HEK293 (cell line): Measurements from ENCODE around the gene VAV3.
A peak's percentile ranks its signal among the peaks of the same experiment; 100 is the strongest.

Experiments
- BCL6B ChIP-seq: fragments of 450-650 bp; formaldehyde crosslinking; IDR thresholded peaks from 2 replicates; pipeline ENCODE4 v1.5.1; 2017; ENCODE audit warnings: missing biosample characterization, missing genetic modification characterization
- CTCF ChIP-seq: fragments of 450-650 bp; formaldehyde crosslinking; IDR thresholded peaks from 2 replicates; pipeline ENCODE4 v1.5.1; 2016; ENCODE audit warnings: missing biosample characterization, missing genetic modification characterization
- EGR2 ChIP-seq: fragments of 450-650 bp; formaldehyde crosslinking; IDR thresholded peaks from 2 replicates; pipeline ENCODE4 v1.5.1; 2016; ENCODE audit warnings: low read depth, missing biosample characterization, missing genetic modification characterization
- FEZF1 ChIP-seq: fragments of 450-650 bp; formaldehyde crosslinking; IDR thresholded peaks from 2 replicates; pipeline ENCODE4 v1.5.1; 2016; ENCODE audit warnings: missing biosample characterization, missing genetic modification characterization
- GLIS2 ChIP-seq: fragments of 450-650 bp; formaldehyde crosslinking; IDR thresholded peaks from 2 replicates; pipeline ENCODE4 v1.5.1; 2016; ENCODE audit warnings: missing biosample characterization, missing genetic modification characterization
- INSM2 ChIP-seq: fragments of 450-650 bp; formaldehyde crosslinking; IDR thresholded peaks from 2 replicates; pipeline ENCODE4 v1.5.1; 2016; ENCODE audit warnings: missing biosample characterization, missing genetic modification characterization
- KLF9 ChIP-seq: fragments of 450-650 bp; formaldehyde crosslinking; IDR thresholded peaks from 2 replicates; pipeline ENCODE4 v1.5.1; 2016; ENCODE audit warnings: missing biosample characterization, missing genetic modification characterization, low read depth
- MZF1 ChIP-seq: fragments of 450-650 bp; formaldehyde crosslinking; IDR thresholded peaks from 2 replicates; pipeline ENCODE4 v1.5.1; 2017; ENCODE audit warnings: missing biosample characterization, missing genetic modification characterization, borderline replicate concordance
- OVOL3 ChIP-seq: fragments of 450-650 bp; formaldehyde crosslinking; IDR thresholded peaks from 2 replicates; pipeline ENCODE4 v1.5.1; 2016; ENCODE audit warnings: missing biosample characterization, missing genetic modification characterization
- TRIM28 ChIP-seq: IDR thresholded peaks from 2 replicates; pipeline ENCODE4 v1.6.1; 2011; ENCODE audit warnings: low read length, control low read depth, borderline replicate concordance
- WT1 ChIP-seq: fragments of 450-650 bp; formaldehyde crosslinking; IDR thresholded peaks from 2 replicates; pipeline ENCODE4 v1.5.1; 2016; ENCODE audit warnings: missing biosample characterization, missing genetic modification characterization
- ZBTB21 ChIP-seq: fragments of 450-650 bp; formaldehyde crosslinking; IDR thresholded peaks from 2 replicates; pipeline ENCODE4 v1.5.1; 2017; ENCODE audit warnings: missing biosample characterization, missing genetic modification characterization
- ZBTB44 ChIP-seq: fragments of 450-650 bp; IDR thresholded peaks from 2 replicates; pipeline ENCODE4 v1.5.1; 2018; ENCODE audit warnings: missing biosample characterization, mild to moderate bottlenecking, missing genetic modification characterization
- ZEB2 ChIP-seq: fragments of 450-650 bp; formaldehyde crosslinking; IDR thresholded peaks from 2 replicates; pipeline ENCODE4 v1.5.1; 2016; ENCODE audit warnings: missing biosample characterization, missing genetic modification characterization
- ZFP69B ChIP-seq: fragments of 450-650 bp; formaldehyde crosslinking; IDR thresholded peaks from 2 replicates; pipeline ENCODE4 v1.5.1; 2016; ENCODE audit warnings: missing biosample characterization, missing genetic modification characterization
- ZNF10 ChIP-seq: fragments of 450-650 bp; formaldehyde crosslinking; IDR thresholded peaks from 2 replicates; pipeline ENCODE4 v1.5.1; 2017; ENCODE audit warnings: missing biosample characterization, missing genetic modification characterization
- ZNF148 ChIP-seq: fragments of 450-650 bp; formaldehyde crosslinking; IDR thresholded peaks from 2 replicates; pipeline ENCODE4 v1.5.0; 2017; ENCODE audit warnings: missing biosample characterization, missing genetic modification characterization, borderline replicate concordance
- ZNF16 ChIP-seq: fragments of 450-650 bp; formaldehyde crosslinking; IDR thresholded peaks from 2 replicates; pipeline ENCODE4 v1.5.1; 2016; ENCODE audit warnings: low read depth, missing biosample characterization, missing genetic modification characterization
- ZNF184 ChIP-seq: fragments of 450-650 bp; IDR thresholded peaks from 2 replicates; pipeline ENCODE4 v1.5.1; 2018; ENCODE audit warnings: missing biosample characterization, mild to moderate bottlenecking, missing genetic modification characterization
- ZNF19 ChIP-seq: fragments of 450-650 bp; formaldehyde crosslinking; IDR thresholded peaks from 2 replicates; pipeline ENCODE4; 2016; ENCODE audit warnings: missing biosample characterization, missing genetic modification characterization, low read depth
- ZNF292 ChIP-seq: fragments of 450-650 bp; formaldehyde crosslinking; IDR thresholded peaks from 2 replicates; pipeline ENCODE4 v1.5.1; 2016; ENCODE audit warnings: low read depth, missing biosample characterization, missing genetic modification characterization, borderline replicate concordance
- ZNF391 ChIP-seq: fragments of 450-650 bp; formaldehyde crosslinking; IDR thresholded peaks from 2 replicates; pipeline ENCODE4 v1.5.1; 2016; ENCODE audit warnings: low read depth, missing biosample characterization, missing genetic modification characterization, borderline replicate concordance
- ZNF488 ChIP-seq: fragments of 450-650 bp; formaldehyde crosslinking; IDR thresholded peaks from 2 replicates; pipeline ENCODE4 v1.5.1; 2016; ENCODE audit warnings: missing biosample characterization, missing genetic modification characterization
- ZNF514 ChIP-seq: fragments of 450-650 bp; formaldehyde crosslinking; IDR thresholded peaks from 2 replicates; pipeline ENCODE4 v1.5.1; 2016; ENCODE audit warnings: missing biosample characterization, missing genetic modification characterization
- ZNF76 ChIP-seq: fragments of 450-650 bp; formaldehyde crosslinking; IDR thresholded peaks from 2 replicates; pipeline ENCODE4; 2016; ENCODE audit warnings: low read depth, missing biosample characterization, missing genetic modification characterization, borderline replicate concordance
- ZNF785 ChIP-seq: fragments of 450-650 bp; formaldehyde crosslinking; IDR thresholded peaks from 2 replicates; pipeline ENCODE4 v1.5.1; 2016; ENCODE audit warnings: missing biosample characterization, missing genetic modification characterization
- ZNF837 ChIP-seq: fragments of 450-650 bp; formaldehyde crosslinking; IDR thresholded peaks from 2 replicates; pipeline ENCODE4 v1.5.1; 2016; ENCODE audit warnings: missing biosample characterization, missing genetic modification characterization
- ZSCAN23 ChIP-seq: fragments of 450-650 bp; formaldehyde crosslinking; IDR thresholded peaks from 2 replicates; pipeline ENCODE4 v1.5.1; 2016; ENCODE audit warnings: missing biosample characterization, missing genetic modification characterization
- ZSCAN30 ChIP-seq: fragments of 450-650 bp; IDR thresholded peaks from 2 replicates; pipeline ENCODE4 v1.5.1; 2018; ENCODE audit warnings: missing biosample characterization, mild to moderate bottlenecking, missing genetic modification characterization, moderate library complexity
- ZSCAN4 ChIP-seq: fragments of 450-650 bp; formaldehyde crosslinking; IDR thresholded peaks from 2 replicates; pipeline ENCODE4 v1.5.1; 2017; ENCODE audit warnings: missing biosample characterization, missing genetic modification characterization

VAV3 gene

GRCh38 chr1:107767156-107767582 is 197.8 kb downstream of the VAV3 start (continued):
- no peak for TF ChIP-seq CTCF (tag by site-specific recombination)
- TF ChIP-seq INSM2 (tag by site-specific recombination): peak; percentile 89
- peak; percentile 72 for TF ChIP-seq ZFP69B (tag by site-specific recombination)
- peak; percentile 96 for TF ChIP-seq FEZF1 (tag by site-specific recombination)
- peak; percentile 42; the same call in 1 of the 2 replicates for TF ChIP-seq KLF9 (tag by site-specific recombination)
- TF ChIP-seq ZNF10 (tag by site-specific recombination): peak; percentile 76; the same call in 1 of the 2 replicates
- TF ChIP-seq ZNF19 (tag by site-specific recombination): peak; percentile 89; the same call in 1 of the 2 replicates
- peak; percentile 45; the same call in 1 of the 2 replicates for TF ChIP-seq GLIS2 (tag by site-specific recombination)
- peak; percentile 91 for TF ChIP-seq ZNF488 (tag by site-specific recombination)
- peak; percentile 76; the same call in 1 of the 2 replicates for TF ChIP-seq ZNF391 (tag by site-specific recombination)
- TF ChIP-seq ZNF16 (tag by site-specific recombination): no peak
- TF ChIP-seq WT1 (tag by site-specific recombination): peak; percentile 64
- peak; percentile 93 for TF ChIP-seq TRIM28
- peak; percentile 61 for TF ChIP-seq ZSCAN4 (tag by site-specific recombination)
- TF ChIP-seq ZNF148 (tag by site-specific recombination): 0 out of 2 replicates have a peak, but pooled peaks have one; percentile 57
- TF ChIP-seq MZF1 (tag by site-specific recombination): peak; percentile 61; the same call in 1 of the 2 replicates
- no peak for TF ChIP-seq ZNF785 (tag by site-specific recombination)
- TF ChIP-seq ZNF184 (tag by site-specific recombination): 0 out of 2 replicates have a peak, but pooled peaks have one; percentile 8
- no peak for TF ChIP-seq EGR2 (tag by site-specific recombination)
- no peak for TF ChIP-seq ZNF514 (tag by site-specific recombination)
- TF ChIP-seq ZBTB21 (tag by site-specific recombination): peak; percentile 90
- TF ChIP-seq ZNF837 (tag by site-specific recombination): no peak
- peak; percentile 97 for TF ChIP-seq ZSCAN23
- TF ChIP-seq ZNF76 (tag by site-specific recombination): peak; percentile 39
- peak; percentile 83 for TF ChIP-seq BCL6B (tag by site-specific recombination)
- TF ChIP-seq ZBTB44 (tag by site-specific recombination): 0 out of 2 replicates have a peak, but pooled peaks have one; percentile 48
- peak; percentile 55; the same call in 1 of the 2 replicates for TF ChIP-seq ZSCAN30
- TF ChIP-seq ZEB2 (tag by site-specific recombination): peak; percentile 72
- TF ChIP-seq ZNF292 (tag by site-specific recombination): no peak
- TF ChIP-seq OVOL3 (tag by site-specific recombination): no peak
